Endometrial microvascular endothelial cells (primary cell): ENCODE results near the gene DAZAP1. TPM values are rescaled to one million over a fixed set of nuclear protein-coding genes. Genes with fewer than 3 reads are reported as not detected.
"Not testable (repeated sequence)": the region's sequence is repeated elsewhere in the genome, so short reads cannot be mapped to it uniquely, and the experiment has no call there.

Experiments
- in situ Hi-C: cut with HindIII; loops from 2 replicates; pipeline ENCODE4 v1.10.0; 2017; ENCODE audit warnings: low sequenced_read_pairs, low pct_unique_long_range_greater_than_20kb; ENCODE audit errors: inconsistent ontology term
- total RNA-seq: library from RNA; depleted of rRNA; stranded (reverse); fragments of >200 nt; gene quantifications from one replicate; pipeline ENCODE4 v1.2.3, GENCODE V29; 2015; ENCODE audit errors: inconsistent ontology term

The DAZAP1 gene
- total RNA-seq, 1 donor from 2014 or later, result 83.8 TPM

DNA sequence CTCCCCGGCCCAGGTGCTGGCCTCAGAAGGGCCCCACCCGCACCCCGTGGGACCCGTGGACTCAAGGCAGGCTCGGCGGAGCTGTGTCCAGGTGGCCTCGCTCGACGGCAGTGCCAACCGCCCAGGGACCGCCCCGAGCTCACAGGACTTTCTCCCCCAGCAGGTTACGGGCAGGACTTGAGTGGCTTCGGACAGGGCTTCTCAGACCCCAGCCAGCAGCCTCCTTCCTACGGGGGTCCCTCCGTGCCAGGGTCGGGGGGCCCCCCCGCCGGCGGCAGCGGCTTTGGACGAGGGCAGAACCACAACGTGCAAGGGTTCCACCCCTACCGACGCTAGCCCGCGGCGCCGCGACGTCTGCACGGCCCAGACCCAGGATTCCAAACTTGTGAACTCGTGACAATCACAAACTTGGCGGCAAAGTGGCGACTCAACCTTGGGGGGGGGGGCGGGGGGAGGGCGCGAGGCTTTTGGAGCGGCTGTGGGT, 27.2 kb downstream of the DAZAP1 start:
- in situ Hi-C loops, result no loop called here

DNA sequence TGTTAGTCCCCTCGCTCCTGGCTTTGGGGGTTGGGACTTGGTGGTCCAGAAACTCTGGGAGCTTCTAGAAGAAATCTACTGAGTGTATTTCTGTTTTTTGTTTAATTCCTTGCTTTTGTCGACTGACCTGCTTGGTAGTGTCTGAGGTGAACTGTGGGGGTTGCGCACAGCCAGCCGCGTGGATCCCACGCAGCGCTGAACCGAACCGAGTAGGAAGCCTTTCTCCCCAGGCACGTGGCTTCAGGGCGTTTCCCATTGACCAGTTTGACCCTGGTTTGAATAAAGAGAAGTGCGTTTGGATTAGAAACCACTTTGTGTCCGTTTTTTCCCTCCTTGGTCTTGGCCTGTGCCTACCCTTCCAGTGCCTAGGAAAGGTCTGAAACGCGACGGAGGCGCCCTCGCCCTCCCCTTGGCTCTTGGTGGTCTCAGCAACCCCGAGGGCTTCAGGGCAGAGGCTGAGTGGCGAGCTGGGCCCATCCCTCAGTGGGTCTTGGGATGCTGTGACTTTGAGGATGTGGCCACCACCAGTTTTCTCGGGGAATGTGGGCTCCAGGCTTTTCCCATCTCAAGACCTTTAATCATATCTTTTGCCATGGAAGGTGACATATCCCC, 28.1 kb downstream of the DAZAP1 start:
- in situ Hi-C loops, result no loop called here

DNA sequence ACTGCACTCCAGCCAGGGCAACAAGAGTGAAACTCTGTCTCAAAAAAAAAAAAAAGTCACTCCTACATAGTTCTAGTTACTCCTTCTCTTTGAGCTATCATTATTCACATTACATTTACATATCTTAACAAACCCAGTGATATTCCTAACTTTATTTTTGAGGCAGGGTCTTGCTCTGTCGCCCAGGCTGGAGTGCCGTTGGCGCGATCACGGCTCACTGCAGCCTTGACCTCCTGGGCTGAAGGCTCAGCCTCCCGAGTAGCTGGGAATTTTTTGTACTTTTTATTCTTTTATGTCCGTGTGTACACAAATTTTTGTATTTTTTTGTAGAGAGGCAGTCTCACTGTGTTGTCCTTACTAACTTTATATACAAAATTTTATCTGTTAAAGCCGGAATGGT, 30.2 kb downstream of the DAZAP1 start:
- in situ Hi-C loops, result no loop called here

DNA sequence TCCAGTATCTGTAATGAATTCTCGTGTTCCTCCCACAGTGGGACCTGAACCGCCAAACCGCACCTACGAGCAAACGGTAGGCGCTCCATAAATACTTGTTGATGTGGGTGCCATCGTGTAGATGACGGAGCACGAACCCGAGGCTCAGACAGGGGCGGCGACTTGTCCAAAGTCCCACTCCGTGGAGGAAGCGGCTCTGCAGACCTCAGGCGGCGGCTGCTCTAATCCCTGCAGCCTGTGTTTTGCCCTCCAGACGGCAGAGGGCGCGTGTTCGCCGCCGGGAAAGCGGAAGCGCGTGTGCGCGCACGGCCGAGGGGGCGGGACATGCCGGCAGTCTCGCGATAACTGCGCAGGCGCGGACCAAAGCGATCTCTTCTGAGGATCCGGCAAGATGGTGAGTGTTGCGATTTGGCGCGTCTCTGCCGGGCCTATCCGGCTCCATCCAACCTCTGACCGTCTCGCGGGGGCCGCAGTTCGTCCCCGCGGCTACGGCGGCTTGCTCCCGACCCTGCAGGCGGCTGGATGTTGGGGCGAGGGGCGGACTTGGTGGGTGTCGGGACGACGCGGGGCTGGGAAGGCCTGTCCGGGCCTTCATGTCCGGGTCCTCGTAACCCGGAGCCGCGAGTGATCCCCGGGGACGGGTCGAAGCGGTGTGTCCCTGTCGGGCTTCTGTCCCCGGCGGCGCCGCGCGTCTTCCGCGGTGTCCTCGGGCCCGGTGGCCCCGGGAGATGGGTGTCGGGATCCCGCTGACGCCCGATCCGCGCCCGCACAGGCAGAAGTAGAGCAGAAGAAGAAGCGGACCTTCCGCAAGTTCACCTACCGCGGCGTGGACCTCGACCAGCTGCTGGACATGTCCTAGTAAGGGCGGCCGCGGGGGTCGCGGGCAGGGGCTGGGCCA, 30.9 kb downstream of the DAZAP1 start, which contains the start of gene RPS15:
TSS of gene RPS15 (plus strand) at position 362 of the 898 bp plus-strand sequence. CDS start at position 392, 30 bp downstream.
- in situ Hi-C loops, result no loop called here

DNA sequence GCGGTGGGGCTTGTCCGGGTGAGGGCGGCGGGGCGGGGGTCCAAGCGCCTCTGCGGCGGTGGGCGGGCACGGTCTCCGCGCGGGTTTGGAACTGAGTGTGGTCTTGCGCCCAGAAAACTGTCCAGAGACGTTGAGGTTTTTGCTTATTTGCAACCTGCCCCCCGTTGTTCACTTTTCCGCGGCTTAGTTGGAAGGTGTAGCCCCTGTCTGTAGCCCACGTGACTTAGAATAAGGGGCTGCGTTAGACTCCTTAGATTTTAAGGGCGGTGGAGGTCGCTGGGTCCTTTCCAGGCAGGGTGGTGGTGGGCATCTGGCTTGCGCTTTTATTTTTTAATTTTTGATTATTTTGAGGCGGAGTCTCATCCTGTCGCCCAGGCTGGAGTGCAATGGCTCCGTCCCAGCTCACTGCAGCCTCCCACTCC, 31.6 kb downstream of the DAZAP1 start:
- in situ Hi-C loops, result no loop called here

DNA sequence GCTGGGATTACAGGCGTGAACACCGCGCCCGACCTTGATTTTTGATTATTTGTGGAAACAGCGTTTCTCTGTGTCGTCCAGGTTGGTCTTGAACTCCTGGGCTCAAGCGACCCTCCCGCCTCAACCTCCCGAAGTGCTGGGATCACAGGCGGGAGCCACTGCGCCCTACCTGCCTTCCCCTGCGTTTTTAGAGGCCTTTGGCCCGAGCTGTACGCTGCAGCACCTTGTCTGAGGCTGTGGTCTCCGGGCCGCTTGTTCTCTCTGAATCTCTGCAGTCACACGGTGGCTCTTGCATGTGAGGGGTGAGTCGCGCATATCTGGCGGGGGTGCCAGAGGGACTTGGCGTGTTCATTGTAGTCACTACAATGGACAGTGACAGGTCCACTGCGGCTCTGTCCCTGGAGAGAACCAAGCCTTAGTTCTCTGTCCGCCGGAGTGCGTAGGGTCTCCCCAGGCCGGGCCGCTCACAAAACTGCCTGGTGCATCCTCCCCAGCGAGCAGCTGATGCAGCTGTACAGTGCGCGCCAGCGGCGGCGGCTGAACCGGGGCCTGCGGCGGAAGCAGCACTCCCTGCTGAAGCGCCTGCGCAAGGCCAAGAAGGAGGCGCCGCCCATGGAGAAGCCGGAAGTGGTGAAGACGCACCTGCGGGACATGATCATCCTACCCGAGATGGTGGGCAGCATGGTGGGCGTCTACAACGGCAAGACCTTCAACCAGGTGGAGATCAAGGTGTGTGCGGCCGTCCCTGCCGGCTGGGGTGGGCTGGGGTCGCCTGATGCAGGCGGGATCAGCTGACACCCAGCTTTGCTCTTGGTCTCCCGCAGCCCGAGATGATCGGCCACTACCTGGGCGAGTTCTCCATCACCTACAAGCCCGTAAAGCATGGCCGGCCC, 32.4 kb downstream of the DAZAP1 start:
- in situ Hi-C loops, result not testable (repeated sequence)

DNA sequence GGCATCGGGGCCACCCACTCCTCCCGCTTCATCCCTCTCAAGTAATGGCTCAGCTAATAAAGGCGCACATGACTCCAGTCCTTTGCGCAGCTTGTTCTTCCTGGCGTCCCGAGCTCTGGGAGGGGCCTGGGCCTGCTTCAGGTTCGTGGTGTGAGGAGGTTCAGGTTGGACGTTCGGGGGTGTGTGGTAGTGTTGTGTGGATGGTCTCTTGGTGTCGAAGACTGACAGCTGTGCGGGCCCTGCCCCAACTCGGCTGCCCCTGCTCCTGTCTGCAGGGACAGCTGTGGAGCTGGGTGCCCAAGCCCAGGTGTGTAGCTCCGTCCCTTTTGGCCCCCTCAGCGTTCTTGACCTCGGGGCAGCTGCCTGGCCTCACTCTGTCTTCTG, 33.0 kb downstream of the DAZAP1 start:
- in situ Hi-C loops, result no loop called here

DNA sequence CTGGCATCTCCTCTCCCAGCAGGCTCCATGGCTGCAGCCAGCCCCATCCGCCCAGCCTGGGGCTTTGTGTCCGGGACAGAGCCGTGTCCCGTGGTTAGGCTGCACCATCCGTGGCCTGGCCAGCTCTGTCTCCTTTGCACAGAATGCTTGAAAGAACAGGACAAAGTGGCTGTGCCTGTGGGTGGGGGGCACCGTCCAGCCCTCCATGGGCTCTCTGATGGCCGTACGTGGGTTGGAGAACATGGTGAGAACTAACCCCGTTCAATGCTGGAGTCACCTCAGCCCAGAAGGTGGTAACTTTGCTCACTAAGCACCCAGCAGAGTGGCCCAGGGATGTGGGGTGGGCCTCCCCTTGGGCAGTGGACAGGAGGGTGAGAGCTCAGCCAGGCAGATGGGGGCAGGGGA, 33.6 kb downstream of the DAZAP1 start:
- in situ Hi-C loops, result no loop called here

DNA sequence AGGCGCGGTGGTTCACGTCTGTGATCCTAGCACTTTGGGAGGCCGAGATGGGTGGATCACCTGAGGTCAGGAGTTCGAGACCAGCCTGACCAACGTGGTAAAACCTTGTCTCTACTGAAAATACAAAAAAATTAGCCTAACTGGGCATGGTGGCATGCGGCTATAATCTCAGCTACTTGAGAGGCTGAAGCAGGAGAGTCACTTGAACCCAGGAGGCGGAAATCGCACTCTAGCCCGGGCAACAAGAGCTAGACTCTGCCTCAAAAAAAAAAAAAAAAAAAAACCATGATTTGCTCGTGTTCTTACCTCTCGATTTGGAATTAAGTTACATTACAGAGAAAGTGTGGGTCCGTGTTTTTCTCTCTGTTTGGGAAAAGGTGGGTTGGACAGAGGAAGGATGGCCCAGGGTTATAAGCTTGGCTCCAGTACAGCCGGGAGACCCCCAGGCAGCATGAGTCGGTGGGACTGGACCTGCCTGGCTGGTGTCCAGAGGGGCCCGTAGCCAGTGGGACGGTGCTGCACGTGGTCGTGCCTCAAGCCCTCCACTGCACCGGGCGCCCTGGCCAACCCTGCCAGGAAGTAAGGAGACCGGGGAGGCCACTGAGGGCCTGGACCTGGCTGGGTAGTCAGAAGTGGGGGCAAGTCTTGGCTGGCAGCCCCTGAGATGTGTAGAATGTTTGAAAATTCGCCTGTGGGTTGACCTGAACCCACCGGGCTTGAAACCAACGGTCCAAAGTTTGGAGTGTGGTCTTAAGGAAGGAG, 34.5 kb downstream of the DAZAP1 start:
- in situ Hi-C loops, result no loop called here

DNA sequence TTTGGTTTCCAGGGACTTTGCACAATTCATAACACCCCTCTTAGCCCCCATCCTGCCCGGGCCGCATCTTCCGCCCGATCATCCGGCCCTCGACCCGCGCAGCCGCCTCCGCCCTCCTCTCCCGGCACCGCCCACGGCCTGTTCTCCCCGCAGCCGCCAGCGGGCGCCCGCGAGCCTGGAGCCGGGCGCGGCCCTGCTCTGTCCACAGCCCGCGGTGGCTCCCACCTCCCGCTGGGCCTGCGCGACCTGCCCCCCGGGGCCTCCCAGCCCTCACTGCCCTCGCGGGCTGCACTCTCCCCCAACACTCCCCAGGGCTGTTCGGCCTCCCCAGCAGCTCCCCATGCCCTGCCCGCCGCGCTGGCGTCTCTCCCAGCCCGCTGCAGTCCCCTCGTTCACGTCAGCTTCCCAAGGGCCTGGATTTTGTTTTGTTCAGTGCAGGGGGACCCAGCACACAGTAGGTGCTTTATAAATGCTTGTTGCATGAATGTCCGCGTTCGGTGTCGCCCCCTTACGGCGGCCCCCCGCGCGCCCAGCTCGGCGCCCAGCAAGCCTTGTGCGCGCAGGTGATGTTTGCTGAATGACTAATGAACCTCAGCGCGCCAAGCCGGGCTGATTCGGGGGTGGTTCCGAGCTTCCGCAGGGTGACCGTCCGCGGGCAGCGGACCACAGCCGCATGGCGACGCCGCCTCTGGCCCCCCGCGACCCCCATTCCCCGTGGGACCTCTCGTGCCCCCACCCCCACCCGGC, 38.0 kb downstream of the DAZAP1 start:
- in situ Hi-C loops, result no loop called here

DNA sequence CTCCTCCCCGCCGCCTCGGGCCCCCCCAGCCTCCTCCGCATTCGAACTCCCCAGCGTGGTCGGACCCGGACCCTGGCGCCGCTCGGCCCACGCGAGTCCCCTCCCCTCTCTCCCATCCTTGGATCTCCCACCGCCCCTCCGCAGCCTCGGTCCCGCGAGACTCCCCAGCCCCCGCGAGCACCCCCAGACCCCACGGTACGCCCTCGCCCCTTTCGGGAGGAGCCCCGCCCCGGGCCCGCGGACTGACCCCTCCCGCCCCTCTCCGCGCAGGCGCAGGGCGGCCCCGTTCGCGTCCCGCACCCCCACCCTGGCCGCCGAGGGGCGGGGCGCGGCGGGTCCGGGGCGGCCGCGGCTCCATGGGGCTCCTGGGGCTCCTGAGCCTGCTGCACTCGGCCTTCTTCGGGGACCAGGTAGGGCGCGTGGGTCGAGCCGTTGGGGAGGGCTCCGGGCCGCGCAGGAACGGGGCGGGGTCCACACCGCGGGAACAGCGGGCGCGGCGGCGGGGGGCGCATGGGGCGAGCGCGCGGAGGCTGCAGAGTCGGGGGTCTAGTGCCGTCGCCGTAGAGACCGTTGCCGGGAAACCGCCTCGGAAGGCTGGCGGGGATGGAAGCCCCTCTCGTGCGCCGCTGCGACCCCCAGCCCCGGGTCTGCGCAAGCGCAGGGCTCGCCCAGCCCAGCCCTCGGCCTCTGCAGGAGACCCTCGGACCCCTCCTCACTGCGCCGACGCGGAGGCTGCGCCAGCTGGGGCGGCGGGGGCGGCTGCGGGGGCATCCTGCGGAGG, 38.7 kb downstream of the DAZAP1 start:
- in situ Hi-C loops, result no loop called here

DNA sequence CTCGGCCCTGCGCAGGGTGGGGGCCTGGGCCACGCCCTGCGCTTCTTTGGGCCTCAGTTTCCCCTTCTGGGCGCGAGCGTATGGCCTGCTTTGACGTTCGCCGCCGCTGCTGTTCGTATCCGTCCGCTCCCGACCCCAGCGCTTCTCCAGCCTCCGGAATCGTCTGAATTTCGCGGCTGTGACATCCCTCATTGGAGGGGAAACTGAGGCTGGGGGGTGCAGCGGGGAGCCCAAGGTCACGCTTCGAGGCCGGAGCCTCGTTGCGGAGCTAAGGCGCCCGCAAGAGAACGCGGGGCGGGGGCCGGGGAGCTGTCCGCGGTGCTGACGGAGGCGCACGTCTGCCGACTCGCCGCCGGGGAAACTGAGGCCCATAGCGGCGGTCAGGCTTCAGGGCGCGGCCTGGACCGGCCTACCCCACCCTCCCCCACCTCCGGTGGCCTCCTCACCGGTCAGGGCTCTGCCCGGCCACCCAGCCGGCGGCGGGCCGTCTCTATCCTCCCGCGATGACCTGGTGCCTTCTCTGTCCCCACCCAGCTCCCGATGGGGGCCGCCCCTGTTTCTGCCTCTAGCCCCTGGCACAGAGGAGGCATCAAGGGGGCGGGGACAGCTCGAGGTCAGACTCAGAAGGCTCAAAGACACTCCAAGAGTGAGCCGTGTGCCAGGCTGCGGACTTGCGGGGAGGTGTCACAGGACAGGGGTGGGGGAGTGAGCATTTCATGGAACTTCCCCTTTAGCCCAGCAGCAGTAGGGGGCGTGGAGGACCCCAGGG, 39.5 kb downstream of the DAZAP1 start:
- in situ Hi-C loops, result no loop called here

DNA sequence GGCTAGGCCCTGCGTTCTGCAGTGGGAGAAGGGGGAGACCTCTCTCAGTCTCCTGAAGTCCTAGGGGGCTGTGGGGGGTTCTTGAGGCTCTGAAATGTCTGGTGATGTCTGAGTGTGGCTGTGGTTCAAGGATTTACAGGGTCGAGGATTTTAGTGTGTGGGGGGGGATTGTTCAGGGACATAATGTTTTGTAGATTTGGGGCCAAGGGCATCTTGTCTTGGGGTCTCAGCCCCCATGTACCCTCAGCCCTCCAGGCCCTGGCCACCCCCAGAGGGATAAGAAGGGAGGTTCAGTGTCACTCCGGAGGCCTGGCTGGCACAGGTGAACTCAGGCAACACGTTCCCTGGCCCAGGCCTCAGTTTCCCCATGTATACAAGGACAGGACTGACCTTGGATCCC, 40.1 kb downstream of the DAZAP1 start:
- in situ Hi-C loops, result no loop called here

DNA sequence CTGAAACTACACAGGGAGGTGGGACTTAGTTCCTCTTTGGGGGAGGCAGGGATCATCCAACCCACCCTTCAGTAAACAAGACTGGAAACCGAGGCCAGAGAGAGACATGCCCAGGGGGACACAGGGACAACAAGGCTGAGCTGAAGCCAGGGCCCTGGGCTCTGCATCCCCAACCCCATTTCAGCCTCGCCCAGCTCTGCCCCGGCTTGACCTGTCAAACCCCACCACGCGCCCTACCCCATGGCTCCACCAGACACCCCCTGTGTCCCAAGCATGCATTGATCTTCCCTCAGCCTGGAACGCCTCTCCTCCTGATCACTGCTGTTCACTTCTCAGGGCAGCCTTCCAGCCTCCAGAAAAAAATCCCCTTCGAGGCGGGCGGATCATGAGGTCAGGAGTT, 40.6 kb downstream of the DAZAP1 start:
- in situ Hi-C loops, result no loop called here

DNA sequence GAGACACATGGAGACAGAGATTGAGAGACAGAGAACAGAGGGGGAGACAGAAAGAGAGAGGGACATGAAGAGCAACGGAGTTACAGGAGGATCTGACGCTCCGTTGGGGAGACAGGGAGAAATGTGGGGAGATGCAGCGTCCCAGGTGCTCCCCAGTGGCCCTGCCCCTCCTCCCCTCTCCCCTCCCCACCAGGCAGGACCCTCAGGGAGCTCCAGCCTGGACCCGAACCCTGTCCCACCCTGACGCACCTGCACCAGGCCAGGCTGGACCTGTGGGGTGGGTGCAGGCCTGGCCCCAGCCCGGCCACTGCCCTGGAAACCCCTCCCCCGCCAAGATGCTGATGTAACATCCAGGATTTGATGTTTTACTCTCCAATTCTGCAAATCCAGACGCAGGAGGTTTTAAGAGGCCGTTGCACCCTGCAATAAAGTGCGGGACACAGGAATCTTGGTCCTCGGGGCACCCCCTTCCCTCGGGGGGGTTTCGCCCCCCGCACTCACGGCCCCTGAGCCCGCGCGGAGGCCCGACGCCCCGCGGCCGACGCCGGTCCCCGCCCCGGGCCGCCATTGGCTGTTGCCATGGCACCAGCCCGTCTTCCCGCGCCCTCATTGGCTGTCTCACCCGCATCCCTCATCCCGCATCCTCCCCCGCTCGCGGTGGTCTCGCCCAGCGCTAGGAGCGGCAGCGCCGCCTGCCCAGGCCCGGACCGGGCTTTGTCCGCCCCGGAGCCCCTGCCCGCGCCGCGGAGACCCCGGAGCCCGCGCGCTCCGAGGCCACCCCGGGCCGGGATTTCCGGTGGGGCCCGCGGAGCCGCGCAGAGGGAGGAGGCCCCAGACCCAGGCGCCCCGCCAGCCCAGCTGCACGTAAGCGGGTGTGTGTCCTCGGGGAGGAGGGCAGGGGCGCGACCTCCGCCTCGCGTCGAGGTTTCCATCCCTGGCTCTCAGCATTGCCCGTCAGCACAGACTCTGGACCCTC, 42.4 kb downstream of the DAZAP1 start, which contains the start of gene APC2:
TSS of gene APC2 (plus strand) at position 655 of the 976 bp plus-strand sequence. CDS start 2,881 bp downstream, outside the sequence.
- in situ Hi-C loops, result no loop called here
